GOT3 (cell line): Measurements from ENCODE around the gene FCRL6.

Experiments used
- DNase-seq: peaks from one replicate; lab custom pipeline; 2025; ENCODE audit warnings: mixed read lengths; lab: John Stamatoyannopoulos, UW

FCRL6 gene

GRCh38 chr1:159800177-159800930 lies 1.8 kb upstream of the FCRL6 start:
- no peak for DNase-seq

- no peak for DNase-seq
Observed at GRCh38 chr1:159803956-159804689, 2.0 kb downstream of the FCRL6 start.

GRCh38 chr1:159804924-159805323 lies 2.8 kb downstream of the FCRL6 start:
- no peak for DNase-seq

- DNase-seq = no peak
Observed at GRCh38 chr1:159815926-159816325, 13.8 kb downstream of the FCRL6 start.

- DNase-seq = no peak
Observed at GRCh38 chr1:159817276-159818041, 15.3 kb downstream of the FCRL6 start.

GRCh38 chr1:159821171-159821867 lies 19.2 kb downstream of the FCRL6 start:
- DNase-seq = no peak

- no peak for DNase-seq
Observed at GRCh38 chr1:159823406-159823805, 21.2 kb downstream of the FCRL6 start.

- DNase-seq = no peak
Observed at GRCh38 chr1:159825564-159825963, 23.4 kb downstream of the FCRL6 start.

- DNase-seq = no peak
Observed at GRCh38 chr1:159826441-159827101, 24.4 kb downstream of the FCRL6 start, which contains the start of gene SLAMF8. TSS of gene SLAMF8 (plus strand) at chr1:159826873. CDS start at chr1:159826899, 26 bp downstream.

GRCh38 chr1:159827102-159827490 lies 24.9 kb downstream of the FCRL6 start:
- no peak for DNase-seq

GRCh38 chr1:159827549-159827948 lies 25.4 kb downstream of the FCRL6 start:
- no peak for DNase-seq

- no peak for DNase-seq
Observed at GRCh38 chr1:159828176-159828575, 26.0 kb downstream of the FCRL6 start.

- no peak for DNase-seq
Observed at GRCh38 chr1:159828581-159829272, 26.6 kb downstream of the FCRL6 start.

- no peak for DNase-seq
Observed at GRCh38 chr1:159829273-159829634, 27.1 kb downstream of the FCRL6 start.

- DNase-seq = no peak
Observed at GRCh38 chr1:159829822-159830465, 27.8 kb downstream of the FCRL6 start.

- DNase-seq = no peak
Observed at GRCh38 chr1:159830722-159831121, 28.6 kb downstream of the FCRL6 start.

GRCh38 chr1:159831412-159832141 lies 29.4 kb downstream of the FCRL6 start:
- DNase-seq = no peak

- DNase-seq = no peak
Observed at GRCh38 chr1:159832309-159832708, 30.1 kb downstream of the FCRL6 start.

- no peak for DNase-seq
Observed at GRCh38 chr1:159835356-159835755, 33.2 kb downstream of the FCRL6 start.
